Measurements from ENCODE around the gene BMPR1B. TPM values are rescaled to one million over a fixed set of nuclear protein-coding genes. Genes with fewer than 3 reads are reported as not detected.

Gene BMPR1B
- total and polyA plus RNA-seq, 2 of the 8 experiments (the other 6 are each of a cell fraction or from before 2014, with no cell fraction given): 0.14 to 1.1 TPM

- TF ChIP-seq CEBPB (IDR thresholded peaks at IDR 0.05; ENCODE audit: low read depth, low read length) (no peak), BRCA1 (IDR thresholded peaks at IDR 0.05; ENCODE audit: low read depth, low read length) (no peak), TAF1 (IDR thresholded peaks at IDR 0.05; ENCODE audit: low read depth, low read length) (no peak), RBBP5 (IDR thresholded peaks at IDR 0.05; ENCODE audit: borderline replicate concordance, low read depth, low read length) (no peak), SRF (IDR thresholded peaks at IDR 0.05; ENCODE audit: low read depth, low read length) (no peak), HDAC6 (IDR thresholded peaks at IDR 0.05; ENCODE audit: low read depth, low read length) (no peak), EZH2 (IDR thresholded peaks at IDR 0.05; ENCODE audit: low read depth, low read length, severe bottlenecking) (no peak), TBP (IDR thresholded peaks at IDR 0.05; ENCODE audit: low read depth, low read length) (no peak), CHD2 (IDR thresholded peaks at IDR 0.05; ENCODE audit: low read length) (no peak), SIN3A (conservative IDR thresholded peaks at IDR 0.05 in 1 of 2, IDR thresholded peaks at IDR 0.05 in 1 of 2; ENCODE audit: low read depth in 1 of 2, low read length in 2 of 2) (no peak), BACH1 (IDR thresholded peaks at IDR 0.05; ENCODE audit: low read length) (no peak), HDAC2 (IDR thresholded peaks at IDR 0.05; ENCODE audit: borderline replicate concordance in 1 of 2, low read depth in 2 of 2, low read length in 2 of 2) (no peak), SP1 (IDR thresholded peaks at IDR 0.05; ENCODE audit: low read depth, low read length) (no peak)
- Histone ChIP-seq H4K20me1 (replicated peaks in 1 of 2; ENCODE audit: control insufficient read depth in 1 of 2, insufficient read depth in 2 of 2, low read length in 2 of 2) (no peaks in the 10 kb centered on the region), H4K8ac (ENCODE audit: extremely low read depth, insufficient read depth, low read length) (no peak overlapping the region), H2AK5ac (ENCODE audit: low read depth, low read length) (no peak overlapping the region), H4K91ac (replicated peaks; ENCODE audit: insufficient read length, low read length) (no peak overlapping the region), H3K9me3 (ENCODE audit: insufficient read depth in 2 of 2, low read depth in 1 of 2, low read length in 1 of 2) (no peaks in the 10 kb centered on the region), H3K4me3 (ENCODE audit: extremely low read depth in 1 of 4, insufficient read depth in 2 of 4, low read depth in 3 of 4, low read length in 4 of 4) (no peak overlapping the region), H3K27me3 (replicated peaks in 1 of 4; ENCODE audit: control insufficient read depth in 3 of 4, extremely low read depth in 1 of 4, insufficient read depth in 3 of 4, low read length in 3 of 4) (no peaks in the 10 kb centered on the region), H2BK15ac (ENCODE audit: low read length) (no peak overlapping the region), H2BK120ac (replicated peaks; ENCODE audit: low read depth, low read length) (no peak overlapping the region), H3K36me3 (ENCODE audit: control insufficient read depth in 2 of 4, insufficient read depth in 4 of 4, low read length in 3 of 4) (no peaks in the 10 kb centered on the region), H3K27ac (ENCODE audit: low read depth, low read length) (no peak overlapping the region), H3K4ac (replicated peaks; ENCODE audit: insufficient read length, low read depth, low read length) (no peak overlapping the region), H2AFZ (ENCODE audit: low read length) (no peak overlapping the region), H2BK12ac (ENCODE audit: low read depth, low read length) (no peak overlapping the region), H3K79me1 (ENCODE audit: low read depth, low read length) (no peaks in the 10 kb centered on the region), H3K4me2 (ENCODE audit: insufficient read depth in 1 of 2, low read depth in 2 of 2, low read length in 2 of 2) (no peak overlapping the region), H2BK20ac (ENCODE audit: low read length) (no peak overlapping the region), H3K23ac (ENCODE audit: insufficient read length) (no peak overlapping the region), H3K56ac (replicated peaks; ENCODE audit: insufficient read length, low read depth, low read length) (no peak overlapping the region), H3K18ac (ENCODE audit: extremely low read depth, low read length) (no peak overlapping the region), H4K5ac (ENCODE audit: insufficient read length, low read depth, low read length) (no peak overlapping the region), H3K79me2 (ENCODE audit: control insufficient read depth in 1 of 2, insufficient read depth in 2 of 2, low read length in 2 of 2) (no peaks in the 10 kb centered on the region), H2BK5ac (ENCODE audit: low read depth, low read length) (no peak overlapping the region), H3K23me2 (ENCODE audit: low read depth, low read length) (no peaks in the 10 kb centered on the region), H3K9ac (replicated peaks in 1 of 4; ENCODE audit: extremely low read depth in 1 of 4, low read depth in 3 of 4, low read length in 3 of 4) (no peak overlapping the region), H3K4me1 (replicated peaks in 1 of 4; ENCODE audit: control insufficient read depth in 3 of 4, insufficient read depth in 4 of 4, low read length in 3 of 4) (no peaks in the 10 kb centered on the region), H3K14ac (ENCODE audit: insufficient read length) (no peak overlapping the region)
- POLR2A ChIA-PET (ENCODE audit: partially characterized antibody): no interaction called here
- DNase-seq (ENCODE audit: low read depth in 1 of 2, low spot score in 2 of 2): no peak
- no peak for FAIRE-seq
- 92% methylated on average over 2 of the region's 2 CpGs; no CpG with 5 or more reads in 1 of the 2 experiments for WGBS, 2 experiments (ENCODE audit: extremely low coverage in 1 of 2, insufficient coverage in 1 of 2, insufficient read length in 1 of 2, insufficient replicate concordance in 2 of 2, low coverage in 1 of 2, low lambda C conversion rate in 2 of 2, missing lambda C conversion rate in 1 of 2)
- CTCF ChIA-PET (ENCODE audit: partially characterized antibody): interaction anchor here (0.5 kb wide), 1 partner anchor 99 kb away, joined by 3 read pairs; no protein-coding TSS in a partner anchor
These were observed 120.2 kb downstream of the BMPR1B start for GRCh38 chr4:94877973-94878372.

Measured in H1 (cell line).